ENCODE data around the gene SYMPK.

The SYMPK gene

DNA sequence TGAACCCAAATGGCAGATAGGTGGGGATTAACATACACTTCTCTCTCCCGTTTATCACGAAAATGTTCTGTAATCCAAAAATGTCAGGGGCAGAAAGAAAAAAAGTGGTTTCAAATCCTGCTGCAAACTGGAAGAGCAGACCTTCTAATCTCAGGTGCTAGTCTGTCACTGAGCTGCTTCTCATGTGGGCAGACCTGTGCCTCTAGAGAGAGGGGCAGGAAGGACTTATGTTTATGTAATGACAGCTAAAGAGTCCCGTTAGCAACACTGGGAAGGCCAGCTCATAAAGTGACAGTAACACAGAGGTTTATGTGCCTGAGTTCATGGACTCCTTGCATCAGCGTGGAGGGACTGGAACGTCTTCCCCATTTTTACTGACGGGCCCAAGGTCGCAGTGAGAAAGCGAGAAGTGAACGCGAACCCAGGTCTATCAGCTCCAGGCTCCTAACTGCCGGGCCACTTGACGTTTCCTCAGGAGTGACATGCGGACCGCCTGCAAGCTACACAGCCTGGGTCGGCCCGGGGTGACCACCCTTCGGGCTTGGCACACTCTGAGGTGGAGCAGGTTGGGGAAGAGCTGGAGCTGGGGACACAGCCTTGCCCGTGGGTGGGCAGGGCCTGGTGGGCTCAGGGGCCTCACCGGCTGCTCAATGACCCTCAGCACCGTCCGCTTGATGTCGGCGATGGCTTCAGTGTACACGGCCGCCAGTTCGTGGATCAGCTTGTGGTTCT is 38.2 kb downstream of the SYMPK start:
- DNase-seq: no peak

DNA sequence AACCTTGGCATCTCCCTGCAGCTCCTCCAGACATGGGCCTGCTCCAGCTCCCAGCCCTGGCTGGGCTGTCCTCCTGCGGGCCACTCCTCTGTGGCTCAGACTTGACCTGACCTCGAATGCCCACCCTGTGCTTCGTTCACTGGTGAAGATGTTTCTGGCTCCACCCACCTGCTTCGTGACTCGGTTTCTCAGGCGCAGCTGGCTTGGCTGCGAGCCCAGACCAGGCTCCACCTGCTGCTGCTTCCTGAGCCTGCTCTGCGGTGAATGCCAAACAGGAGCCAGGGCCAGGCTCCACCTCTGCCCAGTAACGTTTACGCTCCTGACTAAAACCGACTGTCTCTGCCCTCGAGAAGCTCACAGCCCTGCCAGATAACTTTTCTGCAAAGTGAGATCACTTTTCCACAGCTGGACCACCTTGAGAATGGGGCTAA is 38.9 kb downstream of the SYMPK start:
- no peak for DNase-seq

DNA sequence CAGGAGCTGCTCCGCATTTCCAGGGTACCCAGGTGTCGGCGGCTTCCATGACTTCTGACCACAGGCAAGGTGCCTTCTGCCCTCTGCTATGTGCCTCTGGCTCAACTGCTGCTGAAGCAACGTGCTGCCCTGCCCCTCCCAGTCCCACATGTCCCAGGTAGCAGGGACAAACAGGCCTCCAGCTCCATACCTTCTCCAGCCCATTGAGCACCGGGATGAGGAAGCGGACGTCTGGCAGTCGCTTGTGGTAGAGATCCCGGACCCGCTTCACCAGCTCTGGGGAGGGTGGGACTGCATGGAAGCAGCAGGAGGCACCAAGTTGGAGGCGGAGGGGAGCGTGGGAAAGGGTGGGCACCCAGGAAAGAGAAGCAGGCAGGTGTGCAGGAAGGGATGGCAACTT is 39.8 kb downstream of the SYMPK start:
- no peak for DNase-seq

DNA sequence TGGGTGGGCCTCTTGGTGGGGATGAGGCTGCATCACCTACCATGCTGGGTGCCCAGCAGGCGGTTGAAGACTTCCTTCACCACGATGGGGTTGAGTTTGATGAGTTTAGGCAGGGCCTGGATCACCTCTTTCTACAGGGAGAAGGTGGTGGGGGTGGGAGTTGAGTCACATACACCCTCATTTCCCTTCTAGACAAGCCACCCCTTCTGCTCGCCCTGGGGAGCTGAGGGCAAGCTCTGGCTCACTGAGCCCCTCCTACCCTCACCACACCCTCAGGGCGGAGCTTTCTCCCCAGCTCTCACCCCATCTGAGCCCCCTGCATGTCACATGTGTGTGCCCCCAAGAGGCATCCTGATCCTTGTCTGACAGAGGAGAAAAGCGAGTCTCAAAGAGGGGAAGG is 40.2 kb downstream of the SYMPK start:
- no peak for DNase-seq

DNA sequence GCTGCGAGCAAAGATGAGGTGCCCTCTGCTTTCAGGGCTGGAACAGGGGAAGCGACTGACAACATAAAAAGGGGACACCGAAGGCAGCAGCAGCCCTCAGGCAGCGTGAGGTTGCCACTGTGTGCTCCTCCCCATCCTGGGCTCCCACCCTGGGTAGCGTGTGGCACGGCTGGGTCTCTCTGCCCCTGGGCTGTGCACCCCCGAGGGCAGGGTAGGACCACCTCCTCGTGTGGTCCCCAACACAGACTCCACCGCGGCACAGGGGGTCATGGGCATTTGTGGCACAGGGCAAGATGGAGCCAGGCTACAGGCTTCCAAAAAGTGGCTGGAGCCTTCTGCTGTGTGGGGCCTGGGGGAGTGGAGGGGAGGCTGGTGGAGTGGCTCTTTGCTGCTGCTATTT is 41.4 kb downstream of the SYMPK start:
- DNase-seq: no peak

DNA sequence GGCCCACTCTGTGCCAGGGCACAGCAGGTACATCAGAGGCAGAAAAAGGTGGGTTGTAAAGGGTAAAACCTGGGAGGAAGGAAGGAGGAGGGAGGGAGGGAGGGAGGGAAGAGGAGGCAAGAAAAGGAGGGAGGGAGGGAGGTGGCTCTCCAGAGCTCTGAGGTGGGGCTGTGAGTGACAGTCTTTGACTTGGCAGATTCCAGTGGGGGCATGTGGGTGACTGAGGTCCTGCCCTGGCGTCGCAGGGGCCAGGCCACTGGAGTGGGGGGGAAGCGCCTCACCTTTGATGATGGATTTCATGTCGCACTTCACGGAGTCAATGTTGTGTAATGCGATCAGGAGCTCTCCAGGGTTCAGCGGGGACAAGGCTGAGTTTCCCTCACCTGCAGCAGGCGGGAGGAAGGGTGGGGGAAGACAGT is 41.8 kb downstream of the SYMPK start:
- DNase-seq: no peak

DNA sequence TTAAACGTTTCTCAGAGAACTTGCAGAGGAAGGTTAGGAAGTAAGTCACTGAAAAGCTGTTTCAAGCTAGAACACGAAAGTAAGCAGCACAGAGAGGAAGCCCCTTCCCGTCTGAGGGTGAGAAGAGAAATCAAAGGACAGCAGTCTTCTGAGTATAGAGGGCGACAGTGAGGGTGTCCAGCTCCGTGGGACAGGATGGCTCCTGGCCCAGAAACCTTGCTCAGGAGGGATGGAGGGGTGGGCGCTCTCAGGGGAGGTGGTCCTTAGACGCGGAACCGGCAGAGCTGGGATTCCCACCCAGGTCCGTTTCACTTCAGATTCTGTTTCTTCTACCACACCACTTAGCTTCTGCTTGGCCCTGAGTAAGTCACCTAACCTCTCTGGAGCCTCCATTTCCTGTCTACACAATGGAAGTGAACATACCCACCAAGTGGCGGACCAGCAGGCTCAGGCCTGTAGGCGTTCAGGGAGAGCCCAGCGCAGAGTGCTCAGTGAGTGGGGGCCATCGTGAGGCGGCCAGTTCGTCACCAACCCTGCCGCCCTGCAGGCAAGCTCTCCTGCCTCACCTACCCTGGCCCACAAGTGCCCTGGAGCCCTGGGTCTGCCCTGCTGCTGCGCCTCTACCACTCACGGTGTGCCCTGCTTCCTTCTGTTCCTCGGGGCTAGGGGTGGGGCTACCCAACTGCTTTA is 42.4 kb downstream of the SYMPK start:
- no peak for DNase-seq

DNA sequence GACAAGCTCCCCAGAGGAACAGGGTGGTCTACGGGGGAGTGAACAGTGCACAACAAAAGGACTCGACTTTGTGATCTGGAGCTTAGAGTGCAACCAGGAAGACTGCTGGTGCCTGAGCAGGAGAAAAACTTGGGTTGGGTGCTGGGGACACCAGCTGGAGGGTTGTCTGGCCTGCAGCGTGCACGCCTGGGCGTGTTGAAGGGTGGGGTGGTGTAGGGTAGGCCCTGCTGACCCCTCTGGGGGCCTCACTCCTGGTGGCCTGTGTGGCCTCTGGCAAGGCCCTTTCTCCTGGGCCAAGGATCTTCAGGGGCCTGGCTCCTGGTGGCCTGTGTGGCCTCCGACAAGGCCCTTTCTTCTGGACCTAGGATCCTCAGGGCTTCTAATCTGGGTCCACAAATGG is 43.2 kb downstream of the SYMPK start:
- DNase-seq: no peak

DNA sequence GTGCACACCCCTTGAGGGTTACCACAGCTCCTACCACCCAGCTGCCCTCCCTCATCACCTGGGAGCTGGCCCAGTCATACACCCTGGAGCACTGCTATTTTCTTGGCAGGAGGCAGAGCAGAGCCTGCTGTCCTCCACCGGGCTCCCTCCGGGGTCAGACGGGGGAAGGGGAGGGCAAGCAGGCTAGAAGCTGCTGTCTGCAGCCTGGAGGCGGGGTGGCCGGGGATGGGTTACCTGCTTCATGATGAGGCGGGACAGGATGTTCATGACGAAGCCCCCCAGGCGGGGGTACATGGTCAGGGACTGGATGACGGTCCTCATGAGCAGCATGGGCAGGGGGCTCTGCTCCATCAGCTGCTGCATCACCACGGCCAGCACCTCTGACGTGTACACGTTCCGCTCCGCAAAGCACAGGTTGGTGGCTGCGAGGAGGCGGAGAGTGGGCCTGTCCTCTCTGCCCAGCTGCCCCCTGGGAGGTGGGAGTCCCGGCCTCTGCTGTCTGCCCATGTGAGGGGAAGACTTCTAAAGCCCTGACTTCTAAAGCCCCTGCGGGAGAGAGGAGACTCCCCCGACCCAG is 45.1 kb downstream of the SYMPK start:
- no peak for DNase-seq

DNA sequence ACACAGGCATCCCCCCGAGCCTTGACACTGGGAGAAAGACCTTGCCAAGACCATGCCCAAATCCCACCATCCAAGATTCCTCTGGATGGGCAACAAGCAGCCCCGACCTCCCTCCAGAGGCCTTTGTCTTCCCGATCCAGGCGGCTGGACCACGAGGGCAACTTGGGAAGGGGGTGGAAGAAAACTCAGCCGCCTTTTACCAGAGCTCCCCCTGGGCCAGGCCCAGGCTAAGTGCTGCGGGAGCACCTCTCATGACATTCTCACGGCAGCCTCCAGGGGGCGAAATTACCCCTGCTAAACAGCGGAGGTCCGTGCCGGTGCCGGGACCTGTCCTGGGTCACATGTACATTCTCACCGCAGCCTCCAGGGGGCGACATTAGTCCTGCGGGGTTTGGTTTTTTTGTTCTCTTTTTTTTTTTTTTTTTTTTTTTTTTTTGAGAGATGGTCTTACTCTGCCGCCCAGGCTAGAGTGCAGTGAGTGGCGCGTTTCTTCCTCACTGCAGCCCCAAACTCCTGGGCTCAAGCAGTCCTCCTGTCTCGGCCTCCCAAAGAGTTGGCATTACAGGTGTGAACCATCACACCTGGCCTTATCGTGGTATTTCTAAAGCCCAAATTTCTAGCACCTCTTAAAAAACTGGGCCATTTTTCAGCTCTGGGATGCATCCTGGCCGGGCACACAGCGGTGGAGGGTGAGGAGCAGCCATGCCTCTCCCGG is 45.8 kb downstream of the SYMPK start:
- peak; percentile 97 for DNase-seq

DNA sequence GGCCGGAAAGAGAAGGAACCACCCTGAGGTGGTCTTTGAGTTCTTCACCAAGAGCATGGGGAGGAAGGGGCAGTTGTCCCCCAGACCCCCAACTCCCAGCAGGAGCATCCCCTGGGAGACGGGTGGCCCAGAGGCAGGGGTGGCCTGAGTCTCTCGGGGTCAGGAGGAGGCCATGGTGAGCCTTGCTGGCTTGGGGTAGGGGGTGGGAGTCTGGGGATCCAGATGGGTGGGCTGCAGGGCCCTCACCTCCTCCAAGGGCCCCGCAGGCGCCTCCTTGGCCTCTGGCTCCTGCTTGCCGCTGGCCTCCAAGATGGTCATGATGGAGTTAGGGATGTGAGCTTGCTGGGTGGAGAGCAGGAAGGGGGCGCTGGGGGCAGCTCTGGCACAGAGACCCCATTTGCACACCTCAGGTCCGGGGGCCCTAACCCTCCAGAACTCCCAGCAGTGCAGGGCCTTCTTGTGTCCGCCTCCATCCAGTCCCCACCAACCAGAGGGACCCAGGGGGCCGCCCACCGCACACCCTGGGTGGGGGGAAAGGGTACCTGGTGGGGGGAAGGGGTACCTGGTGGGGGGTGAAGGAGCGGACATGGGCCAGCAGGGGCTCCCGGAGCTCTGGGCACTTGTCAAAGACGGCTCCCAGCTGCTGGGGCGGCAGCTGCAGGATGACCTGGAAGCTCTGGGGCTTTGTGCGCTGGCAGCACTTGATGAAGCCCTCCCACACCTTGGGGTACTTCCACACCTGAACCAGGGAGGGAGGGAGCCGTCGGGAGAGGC is 46.5 kb downstream of the SYMPK start:
- DNase-seq: no peak

DNA sequence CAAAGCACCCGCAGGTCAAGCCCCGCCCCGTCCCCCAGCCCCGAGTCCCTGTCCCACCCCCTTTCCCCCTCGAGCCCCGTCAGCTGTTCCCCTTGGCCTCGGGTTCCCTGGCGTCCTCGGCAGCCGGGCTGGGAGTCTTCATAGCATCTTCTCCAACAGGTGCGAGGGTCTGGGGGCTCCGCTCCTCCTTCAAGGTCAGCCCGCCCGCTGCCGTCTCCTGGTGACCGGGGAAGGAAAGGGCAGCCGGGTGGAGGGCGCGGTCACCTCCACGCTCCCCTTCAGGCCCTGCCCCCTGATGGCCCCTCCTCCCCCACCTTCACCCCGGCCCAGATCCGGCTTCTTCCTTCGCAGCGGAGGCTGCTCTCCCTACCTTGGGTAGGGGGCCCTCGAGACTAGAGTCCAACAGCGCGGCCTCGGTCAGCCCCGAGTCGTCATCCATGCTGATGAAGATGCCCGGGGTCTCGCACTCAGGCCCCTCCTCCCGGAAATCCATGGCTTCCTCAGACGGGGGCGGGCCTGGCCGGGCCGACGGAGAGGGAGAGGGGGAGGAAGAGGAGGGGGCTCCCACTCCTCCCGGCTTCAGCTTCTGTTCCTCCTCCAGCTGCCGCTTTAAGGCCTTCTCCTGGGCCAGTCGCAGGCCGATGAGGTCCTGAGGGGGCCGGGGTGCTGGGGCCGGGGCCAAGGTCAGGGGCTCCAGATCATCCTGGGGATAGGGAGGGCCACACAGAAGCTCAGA is 47.3 kb downstream of the SYMPK start:
- DNase-seq: no peak

DNA sequence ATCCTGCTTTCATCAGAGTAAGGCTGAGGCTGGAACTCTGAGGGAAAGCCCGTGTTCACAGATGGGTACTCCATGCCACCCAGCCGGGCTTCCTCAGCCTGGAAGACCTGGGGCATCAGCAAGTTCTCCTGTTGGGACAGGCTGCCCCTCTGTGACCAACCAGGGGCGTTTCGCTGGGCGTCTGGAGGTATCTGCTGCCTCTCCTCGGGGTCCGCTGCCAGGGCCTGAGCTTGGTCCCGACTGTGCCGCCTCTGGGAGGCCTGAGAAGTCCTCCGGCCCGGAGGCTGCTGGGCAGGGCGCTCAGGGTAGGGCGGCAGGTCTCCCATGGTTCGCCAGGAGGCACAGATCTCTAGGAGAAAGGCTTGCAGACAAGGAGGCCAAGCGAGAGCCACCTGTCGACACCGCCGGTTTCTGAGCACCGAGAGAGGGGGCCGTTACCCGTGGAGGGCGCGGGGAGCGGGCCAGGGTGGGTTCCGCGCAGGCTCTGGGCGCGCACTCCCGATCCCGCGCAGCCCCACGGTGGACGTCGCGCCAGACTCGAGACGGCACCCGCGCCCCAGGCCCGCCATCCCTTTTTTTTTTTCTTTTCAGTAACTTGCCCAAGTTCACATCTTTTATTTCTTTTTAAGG is 48.0 kb downstream of the SYMPK start, which contains the start of gene RSPH6A:
RSPH6A (minus strand) TSS at position 458 of the 630 bp plus-strand sequence; CDS start at position 326, 132 bp downstream.
- no peak for DNase-seq

DNA sequence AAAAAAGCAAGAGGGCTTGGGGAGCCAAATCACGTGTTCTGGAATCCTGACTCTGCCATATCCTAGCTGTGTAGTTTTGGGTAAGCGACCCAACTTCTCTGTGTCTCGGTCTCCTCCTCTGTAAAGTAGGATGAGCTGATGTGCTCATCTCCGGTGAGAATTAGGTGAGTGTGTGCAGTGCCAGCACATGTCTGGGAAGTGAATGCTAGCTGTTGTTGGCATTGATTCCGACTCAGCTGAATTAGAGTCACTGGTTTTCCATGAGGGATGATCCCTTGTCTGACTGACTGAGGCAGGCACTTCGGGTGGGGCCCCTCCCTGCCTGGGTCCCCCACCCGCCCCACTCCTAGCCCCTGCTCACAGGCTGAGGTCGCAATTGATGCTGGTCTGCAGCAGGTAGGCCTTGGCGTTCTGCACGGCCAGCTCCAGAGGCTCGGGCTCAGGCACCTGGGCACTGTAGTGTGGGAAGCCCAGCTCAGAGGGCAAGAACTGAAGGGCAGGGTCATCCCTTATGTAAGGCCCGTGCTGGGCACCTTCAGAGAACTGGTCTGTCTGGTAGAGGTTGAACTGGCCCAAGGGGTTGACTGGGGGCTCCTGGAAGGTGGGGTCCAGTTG is 48.7 kb downstream of the SYMPK start:
- DNase-seq: no peak

DNA sequence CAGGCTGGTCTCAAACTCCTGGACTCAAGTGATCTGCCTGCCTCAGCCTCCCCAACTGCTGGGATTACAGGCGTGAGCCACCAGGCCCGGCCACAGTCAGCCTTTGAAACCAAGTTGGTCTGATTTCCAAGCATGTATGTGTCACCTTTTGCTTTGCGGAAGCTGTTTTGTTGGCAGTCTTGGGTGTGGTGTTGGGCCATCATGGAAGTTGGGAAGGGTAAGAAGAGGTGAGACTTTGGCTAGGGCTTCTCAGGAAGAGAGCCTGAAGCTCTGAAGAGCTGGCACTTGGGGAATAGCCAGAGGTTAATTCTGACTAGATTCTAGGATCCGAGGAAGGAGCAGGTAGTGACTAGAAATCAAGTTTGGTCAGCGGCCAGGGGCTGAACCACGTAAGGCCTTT is 50.6 kb downstream of the SYMPK start:
- DNase-seq: no peak

DNA sequence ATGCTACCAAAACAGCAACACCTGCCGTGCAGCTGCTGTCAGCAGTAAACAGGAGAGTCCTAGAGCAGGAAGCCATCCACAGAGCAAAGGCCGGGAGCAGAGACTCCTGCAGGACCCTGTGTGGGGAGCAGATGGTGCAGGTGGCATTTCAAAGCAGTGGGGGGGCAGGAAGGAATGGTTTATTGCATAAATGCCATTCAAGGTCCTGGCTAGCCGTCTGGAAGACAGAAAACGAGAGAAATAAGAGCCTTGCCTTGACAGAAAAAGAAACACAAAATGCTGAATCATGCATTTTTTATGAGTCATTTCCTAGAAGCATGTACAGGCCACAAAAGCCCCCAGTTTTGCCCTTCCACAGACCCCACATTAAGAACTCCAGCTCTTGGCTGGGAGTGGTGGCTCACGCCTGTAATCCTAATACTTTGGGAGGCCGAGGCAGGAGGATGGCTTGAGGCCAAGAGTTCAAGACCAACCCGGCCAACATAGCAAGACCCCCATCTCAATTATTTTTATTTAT is 53.2 kb downstream of the SYMPK start:
- DNase-seq: peak; percentile 75

DNA sequence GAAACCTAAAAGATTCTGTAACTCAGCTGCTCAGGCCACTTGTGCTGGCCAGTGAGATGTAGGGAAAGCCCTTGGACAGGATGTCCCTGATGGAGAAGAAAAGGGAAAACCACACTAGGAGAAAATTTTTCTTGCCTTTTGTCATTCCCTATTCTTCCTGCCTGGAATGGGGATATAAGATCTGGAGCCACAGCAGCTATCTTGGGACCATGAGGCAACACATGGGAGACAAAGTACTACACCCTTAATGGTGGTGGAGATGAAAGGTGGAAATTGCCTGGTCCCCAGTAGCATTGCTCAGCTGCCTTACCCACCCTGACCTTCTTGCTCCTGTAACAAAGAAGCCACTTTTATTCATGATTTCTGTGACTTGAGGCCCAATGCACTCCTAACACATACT is 57.2 kb downstream of the SYMPK start:
- DNase-seq: no peak

DNA sequence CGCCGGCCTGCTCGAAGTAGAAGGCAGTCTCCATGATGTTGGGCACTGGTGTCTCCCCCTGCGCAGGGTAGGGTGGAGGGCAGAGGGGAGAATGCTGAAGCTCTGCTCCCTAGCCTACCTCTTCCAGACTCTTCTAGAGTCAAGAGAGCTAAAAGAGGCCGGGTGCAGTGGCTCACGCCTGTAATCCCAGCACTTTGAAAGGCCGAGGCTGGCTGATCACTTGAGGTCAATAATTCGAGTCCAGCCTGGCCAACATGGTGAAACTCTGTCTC is 58.1 kb downstream of the SYMPK start:
- no peak for DNase-seq

DNA sequence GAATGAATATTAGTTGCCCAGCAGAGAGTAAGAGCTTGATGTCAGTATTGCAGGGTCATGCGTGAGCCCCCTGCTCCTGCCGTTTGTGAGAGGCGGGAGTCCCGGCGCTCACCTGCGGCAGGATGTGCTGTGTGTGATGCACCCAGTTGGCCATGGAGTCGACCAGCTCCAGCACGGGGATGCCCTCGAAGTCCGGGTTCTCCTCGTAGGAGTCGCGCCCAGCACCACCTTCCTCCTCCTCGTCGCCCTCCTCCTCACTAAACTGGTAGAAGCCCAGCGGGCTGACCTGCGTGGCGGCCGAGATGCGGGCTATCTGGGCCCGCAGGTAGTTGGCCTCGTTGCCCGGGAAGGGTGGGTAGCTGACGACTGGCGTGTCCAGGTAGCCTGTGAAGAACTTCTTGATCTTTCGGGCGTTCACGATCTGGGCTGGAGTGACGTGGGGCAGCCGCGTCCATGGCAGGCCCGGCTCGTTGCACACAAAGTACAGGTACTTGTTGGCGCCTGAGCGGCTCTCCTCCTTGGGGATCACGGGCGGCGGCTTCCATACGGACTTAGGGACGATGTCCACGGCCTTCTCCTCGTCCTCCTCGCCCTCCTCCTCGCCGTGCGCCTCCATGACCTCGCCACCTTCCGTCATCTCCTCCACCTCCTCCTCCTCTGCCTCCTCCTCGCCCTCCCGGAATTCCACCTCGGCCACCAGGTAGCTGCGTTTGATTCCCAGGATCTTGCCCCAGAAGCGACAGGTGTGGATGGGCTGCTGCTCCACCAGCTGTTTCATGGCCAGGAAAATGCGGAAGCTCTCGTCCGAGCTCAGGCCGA is 58.6 kb downstream of the SYMPK start:
- DNase-seq: no peak

DNA sequence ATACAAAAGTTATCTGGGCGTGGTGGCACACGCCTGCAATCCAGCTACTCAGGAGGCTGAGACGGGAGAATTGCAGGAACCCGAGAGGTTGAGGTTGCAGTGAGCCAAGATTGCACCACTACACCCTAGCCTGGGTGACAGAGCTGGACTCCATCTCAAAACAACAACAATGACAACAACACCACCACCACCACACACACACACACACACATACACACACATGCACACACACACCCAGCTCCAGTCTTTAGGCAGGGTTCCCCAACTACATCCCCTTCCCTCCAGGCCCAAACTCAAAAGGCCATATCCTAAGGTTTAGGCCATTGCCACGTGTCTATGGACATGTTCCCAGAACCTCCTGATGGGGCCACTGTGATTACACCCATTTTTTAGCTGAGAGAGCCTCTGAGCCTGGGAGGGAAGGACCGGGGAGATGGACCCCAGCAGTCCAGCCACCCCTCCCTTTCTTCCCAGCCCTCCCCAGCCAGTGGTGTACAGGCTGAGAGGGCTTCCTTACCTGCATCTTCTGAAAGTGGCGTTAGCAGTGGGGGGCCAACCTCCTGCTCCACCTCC is 61.3 kb downstream of the SYMPK start:
- no peak for DNase-seq

All from hematopoietic multipotent progenitor cell treated with erythropoietin and hydrocortisone succinate and interleukin-3 and kit ligand, for 6 days (in vitro differentiated cells).